Esophagus (tissue), 2 donors: ENCODE results near the gene TBC1D23. TPM values are rescaled to one million over a fixed set of nuclear protein-coding genes. Genes with fewer than 3 reads are reported as not detected.
"Not testable (repeated sequence)": the region's sequence is repeated elsewhere in the genome, so short reads cannot be mapped to it uniquely, and the experiment has no call there.

ENCODE experiments used
- H3K27ac ChIP-seq, 2 donors: one replicate each; pipeline ENCODE4 v1.5.1; 2013; ENCODE audit warnings: low read depth in 2 of 2, mild to moderate bottlenecking in 2 of 2, inconsistent platforms in 1 of 2, low read length in 1 of 2, moderate library complexity in 1 of 2
- H3K27me3 ChIP-seq, 2 donors: one replicate each; pipeline ENCODE4 v1.6.1; 2013; ENCODE audit warnings: low read length in 2 of 2, control low read depth in 1 of 2, mild to moderate bottlenecking in 1 of 2; ENCODE audit not compliant: insufficient read depth in 2 of 2, control insufficient read depth in 1 of 2
- H3K36me3 ChIP-seq, 2 donors: one replicate each; pipeline ENCODE4 v1.6.1; 2013; ENCODE audit warnings: low read length in 1 of 2; ENCODE audit not compliant: control insufficient read depth in 2 of 2, insufficient read depth in 2 of 2
- H3K4me1 ChIP-seq, 2 donors: one replicate each; pipeline ENCODE4 v1.6.1; 2013; ENCODE audit warnings: low read length in 1 of 2; ENCODE audit not compliant: control insufficient read depth in 2 of 2, insufficient read depth in 2 of 2
- H3K4me3 ChIP-seq, 2 donors: one replicate each; pipeline ENCODE4 v1.5.1; 2013; ENCODE audit warnings: low read length in 2 of 2, mild to moderate bottlenecking in 2 of 2, low read depth in 1 of 2, moderate library complexity in 1 of 2
- H3K9me3 ChIP-seq, 2 donors: one replicate each; pipeline ENCODE4 v1.6.1; 2013; ENCODE audit warnings: mild to moderate bottlenecking in 2 of 2, low read depth in 1 of 2, low read length in 1 of 2, moderate library complexity in 1 of 2; ENCODE audit not compliant: control insufficient read depth in 2 of 2, insufficient read depth in 1 of 2
- WGBS, 2 donors: extraction: QIAGEN DNeasy Blood & Tissue Kit; methylation state at CpG; one replicate each; pipeline ENCODE4 v1.1.7; 2013; 5-methylcytosine and 5-hydroxymethylcytosine counted together
- polyA plus RNA-seq, 2 donors: library from polyadenylated mRNA; stranded (reverse); fragments of 200-250 nt; gene quantifications; one replicate each; pipeline ENCODE4 v1.2.3, GENCODE V29; 2013
- donor health status: healthy with polysubstance abuse.
- donor health status: Bipolar disorder and iron deficiency.

The TBC1D23 gene
- polyA plus RNA-seq, 2 donors = 12.6 to 17.4 TPM

GRCh38 chr3:100265016-100265415 lies 4.2 kb downstream of the TBC1D23 start:
- Histone ChIP-seq H3K9me3 (no peaks in the 10 kb centered on the region), H3K4me3 (no peak overlapping the region), H3K36me3 (no peaks in the 10 kb centered on the region), H3K27me3 (no peaks in the 10 kb centered on the region), H3K4me1 (peaks cover 3 to 4% of the 10 kb centered on the region in 2 donors), H3K27ac (no peak overlapping the region)
- WGBS, 2 donors = 66 to 86% methylated on average over 1 of the region's 1 CpG

DNA sequence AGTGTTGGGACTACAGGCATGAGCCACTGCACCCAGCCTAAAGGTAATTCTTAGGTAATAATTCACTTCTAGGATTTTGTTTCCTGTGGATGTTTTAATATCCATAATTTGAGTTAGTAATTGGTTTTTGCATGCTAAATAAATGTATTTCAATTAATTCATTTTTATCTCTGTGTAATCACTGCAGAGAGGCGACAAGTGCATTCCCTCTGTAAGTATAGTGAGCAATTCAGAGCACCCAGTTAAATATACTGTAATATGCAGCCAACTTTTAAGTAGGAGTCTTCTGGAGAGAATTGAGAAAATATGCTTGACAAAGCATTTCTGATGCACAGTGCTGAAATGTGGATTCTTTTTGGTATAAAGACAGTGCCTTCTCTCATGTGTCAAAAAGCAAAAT lies 5.7 kb downstream of the TBC1D23 start:
- WGBS, 2 donors = 94 to 95% methylated on average over 1 of the region's 1 CpG
- H3K4me1 ChIP-seq = peaks cover 3 to 4% of the 10 kb centered on the region in 2 donors

DNA sequence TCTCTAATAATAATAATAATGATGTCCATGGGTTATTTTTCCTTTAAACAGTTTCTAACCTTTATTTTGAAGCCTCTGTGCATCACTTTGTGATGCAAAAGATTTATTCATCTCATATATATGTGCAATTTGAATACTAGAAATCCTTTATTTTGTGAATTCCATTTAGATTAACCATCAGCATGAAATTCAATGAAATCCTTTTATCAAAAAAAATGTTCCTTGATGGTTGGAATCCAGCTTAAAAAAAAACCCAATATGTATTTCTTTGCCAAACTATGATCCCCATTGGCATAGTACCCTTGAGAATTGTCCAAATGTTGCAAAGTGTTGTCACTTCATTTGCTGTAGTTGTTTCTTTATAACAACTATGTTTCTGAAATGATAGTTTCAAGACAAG lies 7.4 kb downstream of the TBC1D23 start:
- Histone ChIP-seq H3K27ac (no peak overlapping the region), H3K36me3 (no peaks in the 10 kb centered on the region), H3K4me1 (peaks cover 1 to 4% of the 10 kb centered on the region in 2 donors), H3K27me3 (no peaks in the 10 kb centered on the region), H3K4me3 (no peak overlapping the region), H3K9me3 (no peaks in the 10 kb centered on the region)

More for the DNA sequence above, 5.7 kb downstream of the TBC1D23 start:
- no peaks in the 10 kb centered on the region for H3K9me3 ChIP-seq
- no peaks in the 10 kb centered on the region for H3K27me3 ChIP-seq
- no peak overlapping the region for H3K4me3 ChIP-seq
- no peaks in the 10 kb centered on the region for H3K36me3 ChIP-seq
- no peak overlapping the region for H3K27ac ChIP-seq

DNA sequence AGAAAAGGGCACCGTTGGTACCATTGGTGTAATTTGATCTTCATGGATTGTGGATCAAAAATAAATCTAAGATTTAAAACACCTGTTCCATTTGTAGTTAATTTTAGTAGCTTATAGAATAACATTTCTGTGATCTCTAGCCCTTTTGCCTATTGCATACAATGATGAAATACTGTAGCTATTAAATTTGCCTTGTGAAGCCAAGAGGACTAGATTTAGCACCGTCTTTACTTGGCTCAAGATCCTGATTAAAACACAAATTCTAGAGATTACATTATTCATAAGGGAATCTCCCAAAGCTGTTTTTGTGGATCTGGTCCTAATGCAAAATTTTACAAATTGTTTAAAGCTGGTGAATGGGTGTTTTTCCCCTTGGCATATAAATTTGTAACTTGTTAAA lies 8.2 kb downstream of the TBC1D23 start:
- H3K4me3 ChIP-seq = no peak overlapping the region
- WGBS, 2 donors = 20 to 32% methylated on average over 2 of the region's 2 CpGs
- no peaks in the 10 kb centered on the region for H3K27me3 ChIP-seq
- H3K4me1 ChIP-seq = peaks cover 0 to 2% of the 10 kb centered on the region in 2 donors
- H3K9me3 ChIP-seq = no peaks in the 10 kb centered on the region
- no peaks in the 10 kb centered on the region for H3K36me3 ChIP-seq
- no peak overlapping the region for H3K27ac ChIP-seq

DNA sequence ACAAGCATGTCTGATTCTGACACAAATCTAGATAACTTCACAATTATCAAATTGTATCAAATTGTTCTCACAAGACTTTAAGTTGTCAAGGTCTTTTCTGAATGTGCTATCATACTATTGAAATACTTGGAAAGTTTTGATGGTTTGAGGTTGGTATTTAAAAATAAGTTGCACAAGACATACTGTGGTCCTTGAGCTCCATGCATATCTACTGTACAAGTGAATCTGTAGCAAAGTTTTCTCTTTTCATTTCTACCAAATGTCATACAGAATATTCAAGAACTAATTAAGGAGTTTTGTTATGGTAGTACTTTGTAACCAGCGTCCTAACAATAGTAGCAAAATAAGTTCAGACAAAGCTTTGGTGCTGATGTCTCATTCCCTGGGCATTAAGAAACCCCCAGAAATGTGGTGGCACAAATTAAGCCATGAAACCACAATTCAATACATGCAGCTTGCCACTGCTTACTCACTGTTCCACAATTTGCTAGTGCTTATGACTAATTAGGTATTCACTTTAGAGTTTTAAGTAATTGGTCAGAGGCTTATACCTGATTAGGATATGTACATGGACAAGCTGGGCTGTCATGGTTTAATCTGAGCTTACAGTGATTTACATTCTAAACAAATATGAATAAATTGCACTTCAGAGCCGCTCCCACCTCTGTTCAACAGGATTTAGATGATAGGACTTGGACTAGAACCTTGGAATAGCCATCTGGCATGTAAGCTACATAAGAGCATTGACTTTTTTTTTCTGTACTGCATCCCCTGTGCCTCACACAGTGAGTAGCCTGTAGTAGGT lies 8.8 kb downstream of the TBC1D23 start:
- peak overlapping the region in 1 of 2 donors; percentile 64 for H3K27ac ChIP-seq
- H3K9me3 ChIP-seq = no peaks in the 10 kb centered on the region
- no peaks in the 10 kb centered on the region for H3K36me3 ChIP-seq
- no peaks in the 10 kb centered on the region for H3K27me3 ChIP-seq
- no peak overlapping the region for H3K4me3 ChIP-seq
- WGBS, 2 donors = 39 to 51% methylated on average over 2 of the region's 2 CpGs
- H3K4me1 ChIP-seq = peaks cover 0 to 2% of the 10 kb centered on the region in 2 donors

DNA sequence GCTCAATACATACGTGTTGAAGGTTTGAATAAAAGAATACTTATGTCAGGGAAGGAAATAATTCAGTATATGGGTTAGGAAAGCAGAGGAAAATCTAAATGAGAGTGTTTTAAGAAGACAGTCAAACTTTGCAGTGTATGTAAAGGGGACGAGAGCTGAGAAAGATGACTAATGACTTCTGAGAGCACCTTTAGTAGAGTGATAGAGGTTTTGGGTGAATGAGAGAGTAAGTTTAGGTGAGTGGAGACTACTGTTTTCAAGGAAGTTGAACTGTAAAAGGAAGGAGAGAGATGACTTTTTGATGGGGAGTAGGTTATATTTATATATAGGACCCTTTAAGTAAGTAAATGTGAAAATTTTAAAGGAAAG lies 9.4 kb downstream of the TBC1D23 start:
- H3K36me3 ChIP-seq = no peaks in the 10 kb centered on the region
- H3K27ac ChIP-seq = peak overlapping the region in 1 of 2 donors; percentile 64
- no peaks in the 10 kb centered on the region for H3K9me3 ChIP-seq
- H3K27me3 ChIP-seq = no peaks in the 10 kb centered on the region
- H3K4me3 ChIP-seq = no peak overlapping the region
- peaks cover 0 to 2% of the 10 kb centered on the region in 2 donors for H3K4me1 ChIP-seq
- 66 to 78% methylated on average over 2 of the region's 2 CpGs for WGBS, 2 donors

GRCh38 chr3:100271522-100271921 lies 10.7 kb downstream of the TBC1D23 start:
- WGBS, 2 donors = 96 to 98% methylated on average over 1 of the region's 1 CpG
- no peak overlapping the region for H3K27ac ChIP-seq
- no peaks in the 10 kb centered on the region for H3K27me3 ChIP-seq
- H3K36me3 ChIP-seq = no peaks in the 10 kb centered on the region
- peaks cover 0 to 2% of the 10 kb centered on the region in 2 donors for H3K4me1 ChIP-seq
- H3K4me3 ChIP-seq = no peak overlapping the region
- no peaks in the 10 kb centered on the region for H3K9me3 ChIP-seq

- H3K4me3 ChIP-seq, H3K9me3 ChIP-seq, H3K27ac ChIP-seq, H3K36me3 ChIP-seq, H3K4me1 ChIP-seq, H3K27me3 ChIP-seq: not testable (repeated sequence)
- WGBS, 2 donors = 80 to 88% methylated on average over 13 of the region's 13 CpGs
Observed at GRCh38 chr3:100272797-100273611, 12.2 kb downstream of the TBC1D23 start.

DNA sequence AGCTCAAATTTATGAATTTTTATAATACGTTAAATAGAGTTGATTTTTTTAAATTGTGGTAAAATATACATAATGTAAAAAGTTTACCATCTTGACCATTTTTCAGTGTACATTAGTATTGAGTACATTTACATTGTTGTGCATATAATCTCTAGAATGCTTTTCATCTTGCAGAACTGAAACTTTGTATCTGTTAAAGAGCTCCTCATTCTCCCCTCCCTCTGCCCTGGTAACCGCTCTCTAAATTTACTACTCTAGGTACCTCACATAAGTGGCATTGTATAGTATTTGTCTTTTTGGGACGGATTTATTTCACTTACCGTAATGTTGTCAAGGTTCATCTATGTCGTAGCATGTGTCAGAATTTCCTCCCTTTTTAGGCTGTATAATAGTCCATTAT lies 13.6 kb downstream of the TBC1D23 start:
- no peaks in the 10 kb centered on the region for H3K36me3 ChIP-seq
- no peaks in the 10 kb centered on the region for H3K4me1 ChIP-seq
- H3K27me3 ChIP-seq = no peaks in the 10 kb centered on the region
- 94 to 96% methylated on average over 5 of the region's 5 CpGs for WGBS, 2 donors
- H3K4me3 ChIP-seq = no peak overlapping the region
- H3K9me3 ChIP-seq = no peaks in the 10 kb centered on the region
- H3K27ac ChIP-seq = no peak overlapping the region
